Right lung (tissue), 10 donors: Measurements from ENCODE around the gene RPL38. TPM values are rescaled to one million over a fixed set of nuclear protein-coding genes. Genes with fewer than 3 reads are reported as not detected.

Source experiments
- DNase-seq, 2 donors: peaks; one replicate each; pipeline ENCODE4 v3.0.0-alpha.2; 2013
- long read RNA-seq, 8 donors: transcript quantifications; one replicate each; lab custom pipeline, GENCODE V29; 2026
- polyA plus RNA-seq, 5 donors: library from polyadenylated mRNA; unstranded; fragments of 120-200 nt; gene quantifications; one replicate each; pipeline versions ENCODE4 v1.2.1 to v1.2.3, GENCODE V29; 2013; ENCODE audit warnings: inconsistent platforms in 1 of 5, low replicate concordance in 1 of 5; ENCODE audit not compliant: insufficient read length in 5 of 5, insufficient read depth in 1 of 5

Gene RPL38
- 1,000 to 10,000 TPM; 1,191 to 1,565 (median 1,307) TPM for polyA plus RNA-seq
- long read RNA-seq, donor 1, transcript RPL38-207 (4 exons, 429 nt) = minor isoform, 197 of 3,364 reads
- long read RNA-seq, donor 1, transcript RPL38-201 (5 exons, 1,170 nt) = major isoform, 2,156 of 3,364 reads
- long read RNA-seq, donor 1, transcript RPL38-202 (5 exons, 431 nt) = minor isoform, 241 of 3,364 reads
- long read RNA-seq, donor 1, transcript RPL38-206 (4 exons, 532 nt) = minor isoform, 157 of 3,364 reads
- long read RNA-seq, donor 1, partial matches to known transcripts = 340 of 3,364 reads
- long read RNA-seq, donor 1, other reads (novel, unspliced or antisense) = 249 of 3,364 reads
- long read RNA-seq, donor 2, transcript RPL38-201 (5 exons, 1,170 nt) = major isoform, 981 of 1,428 reads
- long read RNA-seq, donor 2, transcript RPL38-207 (4 exons, 429 nt) = minor isoform, 71 of 1,428 reads
- long read RNA-seq, donor 2, transcript RPL38-202 (5 exons, 431 nt) = minor isoform, 105 of 1,428 reads
- long read RNA-seq, donor 2, transcript RPL38-206 (4 exons, 532 nt) = minor isoform, 69 of 1,428 reads
- long read RNA-seq, donor 2, partial matches to known transcripts = 96 of 1,428 reads
- long read RNA-seq, donor 2, other reads (novel, unspliced or antisense) = 91 of 1,428 reads
- long read RNA-seq, donor 3, transcript RPL38-207 (4 exons, 429 nt) = minor isoform, 131 of 2,203 reads
- long read RNA-seq, donor 3, transcript RPL38-201 (5 exons, 1,170 nt) = major isoform, 1,415 of 2,203 reads
- long read RNA-seq, donor 3, transcript RPL38-206 (4 exons, 532 nt) = minor isoform, 91 of 2,203 reads
- long read RNA-seq, donor 3, transcript RPL38-202 (5 exons, 431 nt) = minor isoform, 211 of 2,203 reads
- long read RNA-seq, donor 3, partial matches to known transcripts = 223 of 2,203 reads
- long read RNA-seq, donor 3, other reads (novel, unspliced or antisense) = 103 of 2,203 reads
- long read RNA-seq, donor 4, transcript RPL38-201 (5 exons, 1,170 nt) = major isoform, 1,001 of 1,658 reads
- long read RNA-seq, donor 4, transcript RPL38-206 (4 exons, 532 nt) = minor isoform, 66 of 1,658 reads
- long read RNA-seq, donor 4, transcript RPL38-202 (5 exons, 431 nt) = minor isoform, 161 of 1,658 reads
- long read RNA-seq, donor 4, transcript RPL38-207 (4 exons, 429 nt) = minor isoform, 112 of 1,658 reads
- long read RNA-seq, donor 4, partial matches to known transcripts = 236 of 1,658 reads
- long read RNA-seq, donor 4, other reads (novel, unspliced or antisense) = 60 of 1,658 reads
- long read RNA-seq, donor 5, transcript RPL38-207 (4 exons, 429 nt) = minor isoform, 130 of 2,835 reads
- long read RNA-seq, donor 5, transcript RPL38-202 (5 exons, 431 nt) = minor isoform, 256 of 2,835 reads
- long read RNA-seq, donor 5, transcript RPL38-201 (5 exons, 1,170 nt) = major isoform, 1,883 of 2,835 reads
- long read RNA-seq, donor 5, transcript RPL38-206 (4 exons, 532 nt) = minor isoform, 110 of 2,835 reads
- long read RNA-seq, donor 5, partial matches to known transcripts = 267 of 2,835 reads
- long read RNA-seq, donor 5, other reads (novel, unspliced or antisense) = 172 of 2,835 reads
- long read RNA-seq, donor 6, transcript RPL38-207 (4 exons, 429 nt) = minor isoform, 95 of 2,677 reads
- long read RNA-seq, donor 6, transcript RPL38-202 (5 exons, 431 nt) = minor isoform, 285 of 2,677 reads
- long read RNA-seq, donor 6, transcript RPL38-201 (5 exons, 1,170 nt) = major isoform, 1,764 of 2,677 reads
- long read RNA-seq, donor 6, transcript RPL38-206 (4 exons, 532 nt) = minor isoform, 119 of 2,677 reads
- long read RNA-seq, donor 6, partial matches to known transcripts = 219 of 2,677 reads
- long read RNA-seq, donor 6, other reads (novel, unspliced or antisense) = 174 of 2,677 reads
- long read RNA-seq, donor 7, transcript RPL38-201 (5 exons, 1,170 nt) = major isoform, 357 of 545 reads
- long read RNA-seq, donor 7, transcript RPL38-207 (4 exons, 429 nt) = minor isoform, 32 of 545 reads
- long read RNA-seq, donor 7, transcript RPL38-206 (4 exons, 532 nt) = minor isoform, 39 of 545 reads
- long read RNA-seq, donor 7, transcript RPL38-202 (5 exons, 431 nt) = minor isoform, 51 of 545 reads
- long read RNA-seq, donor 7, partial matches to known transcripts = 43 of 545 reads
- long read RNA-seq, donor 7, other reads (novel, unspliced or antisense) = 21 of 545 reads
- long read RNA-seq, donor 8, transcript RPL38-202 (5 exons, 431 nt) = minor isoform, 117 of 1,013 reads
- long read RNA-seq, donor 8, transcript RPL38-206 (4 exons, 532 nt) = minor isoform, 50 of 1,013 reads
- long read RNA-seq, donor 8, transcript RPL38-207 (4 exons, 429 nt) = minor isoform, 49 of 1,013 reads
- long read RNA-seq, donor 8, transcript RPL38-201 (5 exons, 1,170 nt) = major isoform, 661 of 1,013 reads
- long read RNA-seq, donor 8, partial matches to known transcripts = 96 of 1,013 reads
- long read RNA-seq, donor 8, other reads (novel, unspliced or antisense) = 33 of 1,013 reads

GRCh38 chr17:74203439-74204240 is at the start of gene RPL38:
Gene RPL38 (plus strand): TSS chr17:74203678. CDS start chr17:74203956, 278 bp downstream.
- DNase-seq = peak; percentile 92 to 94

GRCh38 chr17:74153821-74154430 is 49.6 kb upstream of the RPL38 start:
- no peak for DNase-seq

- no peak for DNase-seq
Measured at GRCh38 chr17:74156878-74157277, 46.6 kb upstream of the RPL38 start.

GRCh38 chr17:74157366-74157765 is 46.1 kb upstream of the RPL38 start:
- no peak for DNase-seq

- DNase-seq = no peak
Measured at GRCh38 chr17:74158761-74159160, 44.7 kb upstream of the RPL38 start.

GRCh38 chr17:74159226-74159840 is 44.1 kb upstream of the RPL38 start:
- DNase-seq = no peak

- no peak for DNase-seq
Measured at GRCh38 chr17:74160656-74161502, 42.6 kb upstream of the RPL38 start.

- DNase-seq = no peak
Measured at GRCh38 chr17:74161503-74161875, 42.0 kb upstream of the RPL38 start.

GRCh38 chr17:74163271-74163821 is 40.1 kb upstream of the RPL38 start:
- DNase-seq = no peak

- no peak for DNase-seq
Measured at GRCh38 chr17:74163836-74164235, 39.6 kb upstream of the RPL38 start.

- no peak for DNase-seq
Measured at GRCh38 chr17:74164446-74165045, 38.9 kb upstream of the RPL38 start.

GRCh38 chr17:74165797-74166365 is 37.6 kb upstream of the RPL38 start:
- no peak for DNase-seq

GRCh38 chr17:74170924-74171323 is 32.6 kb upstream of the RPL38 start:
- DNase-seq = no peak

- DNase-seq = no peak
Measured at GRCh38 chr17:74172700-74173099, 30.8 kb upstream of the RPL38 start.

GRCh38 chr17:74176546-74177001 is 26.9 kb upstream of the RPL38 start:
- peak; percentile 38 to 56 for DNase-seq
